ENCODE measurements around the gene MED12L.

MED12L gene

DNA sequence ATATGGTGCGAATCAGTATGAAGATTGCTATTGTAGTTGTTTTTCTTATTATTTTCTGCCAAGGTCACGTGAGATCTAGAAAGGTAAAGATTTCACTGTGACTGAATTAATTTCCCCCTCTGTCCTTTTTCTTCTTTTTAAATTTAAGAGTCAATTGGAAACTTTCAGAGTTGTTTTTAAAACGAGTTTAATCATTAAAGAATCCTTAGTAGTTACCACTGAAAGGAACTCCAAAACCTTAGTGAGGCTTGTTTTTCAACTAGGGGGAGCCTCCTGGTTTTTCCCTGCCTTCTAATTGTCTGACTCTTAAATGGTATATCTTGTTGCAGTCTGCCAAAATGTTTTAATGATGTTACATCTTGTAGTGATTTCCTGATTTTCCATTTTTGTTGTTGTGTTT lies 281.5 kb downstream of the MED12L start:
- no CpG with 5 or more reads among the region's 3 CpGs for WGBS (ENCODE audit: extremely low coverage, insufficient coverage, low lambda C conversion rate)
- H2BK120ac ChIP-seq (ENCODE audit: low read depth, low read length) = no peak overlapping the region

DNA sequence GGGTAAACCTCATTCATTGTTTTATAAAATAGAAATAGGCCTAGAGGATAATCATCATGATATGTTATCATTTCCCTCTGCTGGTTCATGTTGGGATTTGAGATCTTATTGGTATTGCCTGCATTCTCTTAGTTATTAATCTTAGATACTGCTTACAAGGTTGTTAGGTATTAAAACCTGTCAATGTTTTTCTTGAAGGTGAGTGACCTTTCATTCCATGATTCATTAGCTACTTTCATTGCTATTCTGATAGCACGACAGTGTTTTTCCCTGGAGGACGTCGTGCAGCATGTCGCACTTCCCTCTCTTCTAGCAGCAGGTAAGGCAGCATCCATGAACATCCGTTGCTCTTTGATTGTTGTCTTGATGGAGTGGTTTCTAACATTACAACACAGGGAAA lies 282.0 kb downstream of the MED12L start:
- H2BK120ac ChIP-seq (ENCODE audit: low read depth, low read length) = no peak overlapping the region
- no peak overlapping the region for H3K18ac ChIP-seq (ENCODE audit: low read length)
- no peak overlapping the region for H3K4me2 ChIP-seq (ENCODE audit: low read length)
- H3K79me1 ChIP-seq (ENCODE audit: low read length) = no peaks in the 10 kb centered on the region
- no peak overlapping the region for H3K4ac ChIP-seq (ENCODE audit: low read depth, low read length)
- no peak overlapping the region for H2AK5ac ChIP-seq (ENCODE audit: low read length)
- H2BK15ac ChIP-seq (replicated peaks; ENCODE audit: low read depth) = no peak overlapping the region
- H2BK5ac ChIP-seq (ENCODE audit: low read length) = no peak overlapping the region
- H3K27me3 ChIP-seq (ENCODE audit: insufficient read depth, low read length, poor library complexity) = no peaks in the 10 kb centered on the region
- no peak overlapping the region for H3K27ac ChIP-seq (ENCODE audit: low read depth, low read length)
- H3K4me1 ChIP-seq (ENCODE audit: control insufficient read depth, low read depth, low read length) = no peaks in the 10 kb centered on the region
- H3K36me3 ChIP-seq (ENCODE audit: control insufficient read depth, insufficient read depth, low read length) = no peaks in the 10 kb centered on the region
- H4K8ac ChIP-seq (ENCODE audit: low read depth, low read length) = no peak overlapping the region
- no peak overlapping the region for H3K23ac ChIP-seq (ENCODE audit: low read length)
- no peak overlapping the region for H3K56ac ChIP-seq (ENCODE audit: low read length)
- no peak overlapping the region for H3K4me3 ChIP-seq (ENCODE audit: low read length)
- H4K5ac ChIP-seq (ENCODE audit: low read length) = no peak overlapping the region
- H3K9ac ChIP-seq (ENCODE audit: low read length) = no peak overlapping the region
- no peaks in the 10 kb centered on the region for H3K79me2 ChIP-seq (ENCODE audit: control insufficient read depth, insufficient read depth, low read length)
- no peak for DNase-seq
- no CpG with 5 or more reads among the region's 5 CpGs for WGBS (ENCODE audit: extremely low coverage, insufficient coverage, low lambda C conversion rate)

More for the DNA sequence above, 281.5 kb downstream of the MED12L start:
- Histone ChIP-seq H3K4me1 (ENCODE audit: control insufficient read depth, low read depth, low read length) (no peaks in the 10 kb centered on the region), H3K4ac (ENCODE audit: low read depth, low read length) (no peak overlapping the region), H3K23ac (ENCODE audit: low read length) (no peak overlapping the region), H3K4me2 (ENCODE audit: low read length) (no peak overlapping the region), H3K9ac (ENCODE audit: low read length) (no peak overlapping the region), H3K56ac (ENCODE audit: low read length) (no peak overlapping the region), H3K4me3 (ENCODE audit: low read length) (no peak overlapping the region), H2BK5ac (ENCODE audit: low read length) (no peak overlapping the region), H3K79me2 (ENCODE audit: control insufficient read depth, insufficient read depth, low read length) (no peaks in the 10 kb centered on the region), H3K27ac (ENCODE audit: low read depth, low read length) (no peak overlapping the region), H2AK5ac (ENCODE audit: low read length) (no peak overlapping the region), H3K18ac (ENCODE audit: low read length) (no peak overlapping the region), H2BK15ac (replicated peaks; ENCODE audit: low read depth) (no peak overlapping the region), H4K8ac (ENCODE audit: low read depth, low read length) (no peak overlapping the region), H3K36me3 (ENCODE audit: control insufficient read depth, insufficient read depth, low read length) (no peaks in the 10 kb centered on the region), H4K5ac (ENCODE audit: low read length) (no peak overlapping the region), H3K79me1 (ENCODE audit: low read length) (no peaks in the 10 kb centered on the region), H3K27me3 (ENCODE audit: insufficient read depth, low read length, poor library complexity) (no peaks in the 10 kb centered on the region)
- DNase-seq = no peak

DNA sequence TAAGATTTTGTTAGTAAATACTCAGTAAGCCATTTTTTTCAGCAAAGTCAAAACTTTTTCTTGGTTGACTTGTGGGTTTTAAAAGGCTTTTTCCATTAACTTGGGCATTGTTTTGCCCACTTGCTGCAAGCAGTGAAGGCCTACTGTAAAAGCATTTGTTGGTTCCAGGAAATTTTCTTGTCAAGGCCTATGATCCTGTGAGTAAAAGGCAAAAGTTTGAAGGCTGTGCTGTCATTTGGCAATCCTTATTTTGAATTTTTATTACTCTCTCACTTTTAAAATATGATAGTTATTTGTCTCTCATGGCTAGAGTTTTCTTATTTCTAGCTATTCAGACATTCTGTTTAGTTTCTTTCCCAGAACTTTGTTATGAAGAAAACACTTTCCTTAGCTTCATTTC lies 286.1 kb downstream of the MED12L start:
- Histone ChIP-seq H2BK120ac (ENCODE audit: low read depth, low read length) (no peak overlapping the region), H3K79me1 (ENCODE audit: low read length) (no peaks in the 10 kb centered on the region)

DNA sequence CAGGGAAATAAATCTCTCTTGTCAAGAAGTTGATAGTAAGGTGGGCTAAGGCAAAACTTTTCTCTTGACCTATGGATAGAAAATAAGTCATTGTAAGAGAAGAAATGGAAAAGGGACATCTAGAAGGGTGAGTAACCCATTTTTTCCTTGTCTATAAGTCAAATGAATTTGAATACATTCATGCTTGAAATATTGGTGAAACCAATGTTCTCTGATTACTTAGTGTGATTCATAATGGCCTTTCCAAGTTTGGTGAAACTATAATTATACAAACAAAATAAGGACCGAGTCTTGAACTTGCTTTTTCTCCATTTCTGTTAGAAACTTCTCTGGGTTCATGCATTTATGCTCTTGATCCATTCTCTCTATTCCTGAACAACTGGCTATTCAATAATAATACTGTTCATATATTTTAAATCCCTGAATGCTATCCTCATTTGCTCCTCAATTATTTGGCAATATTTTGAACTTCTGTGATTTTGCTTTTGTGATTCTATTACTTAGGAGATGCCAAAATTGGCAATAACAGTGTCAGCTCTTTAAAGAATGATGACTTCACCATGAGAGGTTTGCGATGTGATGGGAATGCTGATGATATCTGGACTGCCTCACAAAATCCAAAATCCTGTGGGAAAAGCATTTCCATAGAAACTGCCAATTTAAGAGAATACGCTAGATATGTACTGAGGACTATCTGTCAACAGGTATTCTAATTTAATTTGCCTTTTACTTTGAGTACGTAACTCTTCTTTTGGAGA lies 286.8 kb downstream of the MED12L start:
- no CpG with 5 or more reads among the region's 4 CpGs for WGBS (ENCODE audit: extremely low coverage, insufficient coverage, low lambda C conversion rate)
- no peak overlapping the region for H3K4me2 ChIP-seq (ENCODE audit: low read length)

More for the DNA sequence above, 286.1 kb downstream of the MED12L start:
- Histone ChIP-seq H3K36me3 (ENCODE audit: control insufficient read depth, insufficient read depth, low read length) (no peaks in the 10 kb centered on the region), H2BK15ac (replicated peaks; ENCODE audit: low read depth) (no peak overlapping the region), H3K27ac (ENCODE audit: low read depth, low read length) (no peak overlapping the region), H2BK5ac (ENCODE audit: low read length) (no peak overlapping the region), H3K56ac (ENCODE audit: low read length) (no peak overlapping the region), H4K8ac (ENCODE audit: low read depth, low read length) (no peak overlapping the region), H4K5ac (ENCODE audit: low read length) (no peak overlapping the region), H3K4me1 (ENCODE audit: control insufficient read depth, low read depth, low read length) (no peaks in the 10 kb centered on the region), H3K27me3 (ENCODE audit: insufficient read depth, low read length, poor library complexity) (no peaks in the 10 kb centered on the region), H3K4me2 (ENCODE audit: low read length) (no peak overlapping the region), H3K23ac (ENCODE audit: low read length) (no peak overlapping the region), H2AK5ac (ENCODE audit: low read length) (no peak overlapping the region), H3K9ac (ENCODE audit: low read length) (no peak overlapping the region), H3K18ac (ENCODE audit: low read length) (no peak overlapping the region), H3K79me2 (ENCODE audit: control insufficient read depth, insufficient read depth, low read length) (no peaks in the 10 kb centered on the region), H3K4me3 (ENCODE audit: low read length) (no peak overlapping the region), H3K4ac (ENCODE audit: low read depth, low read length) (no peak overlapping the region)
- DNase-seq = no peak

DNA sequence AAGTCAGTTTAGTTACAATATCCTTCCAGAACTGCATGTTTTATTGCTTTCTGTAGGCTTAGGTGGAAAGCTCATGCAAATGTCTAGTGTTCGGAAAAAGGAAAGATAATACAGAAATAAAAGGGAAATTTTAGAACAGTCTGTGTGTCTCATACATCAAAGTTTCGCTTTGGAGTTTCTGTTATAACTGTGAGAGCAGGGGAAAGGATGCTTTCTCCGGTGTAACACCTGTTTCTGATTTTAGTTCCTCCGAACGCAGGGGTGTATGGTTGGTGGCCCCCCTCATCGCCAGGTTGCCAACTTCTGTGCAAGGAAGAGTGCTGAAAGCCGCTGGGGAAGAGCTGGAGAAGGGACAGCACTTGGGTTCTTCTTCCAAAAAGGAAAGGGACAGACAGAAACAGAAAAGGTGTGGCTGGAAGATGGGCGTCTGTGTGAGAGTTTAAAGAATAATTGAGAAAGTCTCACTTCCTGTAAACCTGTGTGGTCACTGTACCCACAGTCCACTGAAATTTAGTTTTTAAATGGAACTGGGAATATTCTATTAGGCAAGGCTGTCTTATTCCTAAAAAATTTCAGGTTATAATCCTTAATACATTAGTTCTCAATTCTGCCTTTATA lies 292.4 kb downstream of the MED12L start:
- no peak overlapping the region for H3K4ac ChIP-seq (ENCODE audit: low read depth, low read length)
- H3K9ac ChIP-seq (ENCODE audit: low read length) = no peak overlapping the region
- H2BK5ac ChIP-seq (ENCODE audit: low read length) = no peak overlapping the region
- H3K4me1 ChIP-seq (ENCODE audit: control insufficient read depth, low read depth, low read length) = no peaks in the 10 kb centered on the region
- no peaks in the 10 kb centered on the region for H3K79me1 ChIP-seq (ENCODE audit: low read length)
- no peak overlapping the region for H2AK5ac ChIP-seq (ENCODE audit: low read length)
- DNase-seq = no peak
- H4K8ac ChIP-seq (ENCODE audit: low read depth, low read length) = no peak overlapping the region
- H3K79me2 ChIP-seq (ENCODE audit: control insufficient read depth, insufficient read depth, low read length) = no peaks in the 10 kb centered on the region
- no peak overlapping the region for H3K23ac ChIP-seq (ENCODE audit: low read length)
- no peak overlapping the region for H3K56ac ChIP-seq (ENCODE audit: low read length)
- H3K36me3 ChIP-seq (ENCODE audit: control insufficient read depth, insufficient read depth, low read length) = no peaks in the 10 kb centered on the region
- no peak overlapping the region for H3K4me2 ChIP-seq (ENCODE audit: low read length)
- no peak overlapping the region for H2BK15ac ChIP-seq (replicated peaks; ENCODE audit: low read depth)
- no peak overlapping the region for H3K27ac ChIP-seq (ENCODE audit: low read depth, low read length)
- H4K5ac ChIP-seq (ENCODE audit: low read length) = no peak overlapping the region
- no peaks in the 10 kb centered on the region for H3K27me3 ChIP-seq (ENCODE audit: insufficient read depth, low read length, poor library complexity)
- H3K18ac ChIP-seq (ENCODE audit: low read length) = no peak overlapping the region
- no peak overlapping the region for H3K4me3 ChIP-seq (ENCODE audit: low read length)
- H2BK120ac ChIP-seq (ENCODE audit: low read depth, low read length) = no peak overlapping the region
- no CpG with 5 or more reads among the region's 8 CpGs for WGBS (ENCODE audit: extremely low coverage, insufficient coverage, low lambda C conversion rate)

More for the DNA sequence above, 286.8 kb downstream of the MED12L start:
- H4K8ac ChIP-seq (ENCODE audit: low read depth, low read length) = no peak overlapping the region
- H3K36me3 ChIP-seq (ENCODE audit: control insufficient read depth, insufficient read depth, low read length) = no peaks in the 10 kb centered on the region
- no peaks in the 10 kb centered on the region for H3K79me1 ChIP-seq (ENCODE audit: low read length)
- H2BK5ac ChIP-seq (ENCODE audit: low read length) = no peak overlapping the region
- DNase-seq = no peak
- H3K9ac ChIP-seq (ENCODE audit: low read length) = no peak overlapping the region
- H2BK15ac ChIP-seq (replicated peaks; ENCODE audit: low read depth) = no peak overlapping the region
- no peak overlapping the region for H3K4ac ChIP-seq (ENCODE audit: low read depth, low read length)
- no peak overlapping the region for H3K23ac ChIP-seq (ENCODE audit: low read length)
- H3K27me3 ChIP-seq (ENCODE audit: insufficient read depth, low read length, poor library complexity) = no peaks in the 10 kb centered on the region
- no peak overlapping the region for H2AK5ac ChIP-seq (ENCODE audit: low read length)
- H3K56ac ChIP-seq (ENCODE audit: low read length) = no peak overlapping the region
- no peak overlapping the region for H3K18ac ChIP-seq (ENCODE audit: low read length)
- H3K79me2 ChIP-seq (ENCODE audit: control insufficient read depth, insufficient read depth, low read length) = no peaks in the 10 kb centered on the region
- no peak overlapping the region for H3K27ac ChIP-seq (ENCODE audit: low read depth, low read length)
- no peak overlapping the region for H2BK120ac ChIP-seq (ENCODE audit: low read depth, low read length)
- H3K4me1 ChIP-seq (ENCODE audit: control insufficient read depth, low read depth, low read length) = no peaks in the 10 kb centered on the region
- no peak overlapping the region for H3K4me3 ChIP-seq (ENCODE audit: low read length)
- H4K5ac ChIP-seq (ENCODE audit: low read length) = no peak overlapping the region
